Measurements from ENCODE around the gene CACNA1C. TPM values are rescaled to one million over a fixed set of nuclear protein-coding genes. Genes with fewer than 3 reads are reported as not detected.

Gene CACNA1C
- total RNA-seq, 2 donors from 2014 or later = 99.2 to 127 TPM

DNA sequence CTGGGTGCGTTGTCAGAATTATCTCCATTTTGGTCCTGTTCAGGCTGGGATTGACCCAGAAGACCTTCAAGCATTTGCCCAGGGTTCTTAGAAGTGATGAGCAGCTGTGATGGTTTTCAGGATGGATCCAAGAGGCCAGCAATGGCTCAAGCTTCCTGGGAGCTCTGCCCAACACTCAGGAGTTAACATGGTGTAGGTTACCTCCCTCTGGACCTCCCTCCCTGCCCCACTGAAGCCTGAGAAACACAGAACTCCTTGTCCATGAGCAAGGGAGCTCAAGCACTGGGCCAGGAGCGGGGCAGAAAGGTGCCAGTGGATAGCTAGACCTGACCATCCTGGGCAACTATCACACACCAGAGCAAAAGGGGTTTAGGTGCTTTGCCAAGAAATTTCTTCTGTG is 593.6 kb downstream of the CACNA1C start:
- DNase-seq = no peak
- intact Hi-C loops (cut with DNase I) = no loop called here
- ATAC-seq = no peak

DNA sequence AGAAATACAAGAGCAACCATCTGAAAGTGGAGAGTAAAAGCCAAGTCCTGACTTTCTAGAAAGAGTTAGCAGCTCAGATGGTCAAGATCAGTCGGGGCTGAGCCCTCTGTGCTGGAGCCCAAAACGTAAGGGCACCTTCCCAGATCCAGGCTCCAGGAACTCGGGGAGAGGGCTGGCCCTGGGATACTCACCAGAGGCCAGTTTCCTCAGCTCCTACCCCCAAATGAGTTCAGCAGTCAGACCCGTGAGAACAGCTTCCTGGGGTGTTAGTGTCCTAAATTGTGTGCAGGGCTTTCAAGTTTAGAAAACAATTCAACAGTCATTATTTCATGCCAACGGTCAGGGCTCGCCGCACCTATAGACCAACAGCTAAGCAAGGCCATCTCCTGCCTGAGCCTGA is 594.4 kb downstream of the CACNA1C start:
- DNase-seq (no peak), ATAC-seq (no peak)
- intact Hi-C loops (cut with DNase I) = no loop called here

DNA sequence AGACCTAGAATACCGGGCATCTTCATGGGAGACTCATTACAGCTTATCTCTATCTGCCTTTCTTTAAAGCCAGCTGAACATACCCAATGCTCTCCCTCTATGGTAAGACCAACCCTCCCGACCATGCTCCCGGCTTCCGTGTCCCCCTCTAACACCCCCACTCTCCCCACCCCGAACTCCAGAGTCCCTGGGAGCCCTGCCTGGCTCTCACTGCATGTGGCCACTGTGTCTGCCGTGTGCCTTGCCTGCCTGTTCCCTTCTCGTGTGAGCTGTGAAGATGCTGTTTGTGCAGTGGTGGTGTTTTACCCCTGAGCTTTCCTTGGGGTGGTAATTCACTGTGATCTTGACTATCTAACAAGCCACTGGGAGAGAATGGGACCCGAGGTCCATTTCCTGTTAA is 595.6 kb downstream of the CACNA1C start:
- no peak for DNase-seq
- no peak for ATAC-seq
- intact Hi-C loops (cut with DNase I) = no loop called here

DNA sequence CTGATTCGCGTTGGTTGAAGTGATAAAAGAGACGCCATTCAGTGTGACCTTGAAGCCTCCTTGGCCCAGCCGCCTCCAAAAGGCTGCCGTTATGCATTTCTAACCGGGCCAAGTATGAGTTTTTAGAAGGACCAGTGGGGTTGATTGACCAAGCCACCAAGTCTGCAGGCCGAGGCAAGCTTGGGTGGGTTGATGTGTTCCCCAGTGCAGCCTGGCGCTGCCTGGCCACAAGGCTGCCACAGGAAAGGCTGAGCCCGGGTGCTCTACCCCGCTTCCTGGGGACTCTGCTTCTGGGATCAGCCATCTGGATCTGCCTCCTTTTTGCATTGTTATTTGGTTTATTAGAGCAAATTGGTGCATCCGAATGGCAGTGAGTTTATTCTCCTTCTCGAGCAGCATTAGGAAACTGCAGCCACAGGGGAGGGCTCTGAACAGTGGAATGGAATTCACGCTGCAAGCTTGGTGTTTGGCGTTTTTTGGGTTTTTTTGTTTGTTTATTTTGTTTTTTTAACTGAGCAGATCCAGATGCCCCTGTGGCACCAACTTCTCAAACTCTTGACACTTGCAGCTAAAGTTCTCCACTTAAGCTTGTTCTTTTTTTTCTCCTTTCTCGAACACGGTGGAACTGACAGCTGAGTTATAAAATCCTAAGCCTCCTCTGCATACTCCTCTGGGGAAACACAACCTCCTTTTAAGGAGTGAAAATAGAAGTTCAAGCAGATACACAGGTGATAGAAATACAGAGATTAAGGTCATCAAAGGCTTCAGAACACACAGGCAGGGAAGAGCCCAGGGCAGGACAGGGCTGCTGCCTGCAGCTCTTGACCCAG is 596.6 kb downstream of the CACNA1C start:
- no peak for ATAC-seq
- no peak for DNase-seq
- intact Hi-C loops (cut with DNase I) = no loop called here

DNA sequence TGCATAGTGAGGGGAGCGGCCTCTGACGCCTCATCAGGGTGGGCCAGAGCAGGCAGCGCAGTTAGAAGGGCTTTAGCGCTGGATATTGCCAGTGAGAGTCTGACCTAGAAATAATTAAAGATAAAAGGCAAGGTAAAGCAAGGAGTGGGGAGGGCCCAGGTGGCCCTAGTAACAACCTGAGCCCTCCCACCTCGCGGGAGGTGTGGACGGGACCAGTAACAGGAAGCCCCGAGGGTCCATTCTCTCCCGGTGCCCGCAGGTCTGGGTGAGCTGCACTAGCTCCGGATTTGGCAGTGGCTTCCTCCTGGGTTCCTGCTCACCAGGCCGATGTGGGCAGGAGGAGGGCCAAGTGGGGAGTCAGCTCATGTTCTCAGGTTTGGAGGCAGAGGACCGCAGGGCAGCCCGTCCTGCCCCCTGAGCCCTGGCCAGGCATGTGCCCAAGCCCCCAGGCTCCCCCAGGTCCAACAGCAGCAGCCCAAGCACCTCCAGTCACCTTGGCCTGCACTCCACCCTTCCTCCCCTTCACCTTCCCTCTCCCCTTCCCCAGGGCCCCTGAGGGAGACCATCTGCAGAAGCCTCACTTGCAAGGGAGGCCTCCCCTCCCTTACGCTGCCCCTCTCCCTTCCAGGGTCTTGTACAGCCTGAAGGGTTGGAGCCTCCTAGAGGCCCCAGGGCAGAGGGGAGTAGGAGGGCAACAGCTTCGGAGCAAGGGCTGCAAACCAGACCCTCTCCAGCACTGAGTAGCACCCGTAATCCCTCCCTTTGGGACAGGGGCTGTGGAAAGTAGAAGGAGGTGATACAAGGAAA is 597.7 kb downstream of the CACNA1C start:
- intact Hi-C loops (cut with DNase I) = no loop called here
- no peak for DNase-seq
- no peak for ATAC-seq

DNA sequence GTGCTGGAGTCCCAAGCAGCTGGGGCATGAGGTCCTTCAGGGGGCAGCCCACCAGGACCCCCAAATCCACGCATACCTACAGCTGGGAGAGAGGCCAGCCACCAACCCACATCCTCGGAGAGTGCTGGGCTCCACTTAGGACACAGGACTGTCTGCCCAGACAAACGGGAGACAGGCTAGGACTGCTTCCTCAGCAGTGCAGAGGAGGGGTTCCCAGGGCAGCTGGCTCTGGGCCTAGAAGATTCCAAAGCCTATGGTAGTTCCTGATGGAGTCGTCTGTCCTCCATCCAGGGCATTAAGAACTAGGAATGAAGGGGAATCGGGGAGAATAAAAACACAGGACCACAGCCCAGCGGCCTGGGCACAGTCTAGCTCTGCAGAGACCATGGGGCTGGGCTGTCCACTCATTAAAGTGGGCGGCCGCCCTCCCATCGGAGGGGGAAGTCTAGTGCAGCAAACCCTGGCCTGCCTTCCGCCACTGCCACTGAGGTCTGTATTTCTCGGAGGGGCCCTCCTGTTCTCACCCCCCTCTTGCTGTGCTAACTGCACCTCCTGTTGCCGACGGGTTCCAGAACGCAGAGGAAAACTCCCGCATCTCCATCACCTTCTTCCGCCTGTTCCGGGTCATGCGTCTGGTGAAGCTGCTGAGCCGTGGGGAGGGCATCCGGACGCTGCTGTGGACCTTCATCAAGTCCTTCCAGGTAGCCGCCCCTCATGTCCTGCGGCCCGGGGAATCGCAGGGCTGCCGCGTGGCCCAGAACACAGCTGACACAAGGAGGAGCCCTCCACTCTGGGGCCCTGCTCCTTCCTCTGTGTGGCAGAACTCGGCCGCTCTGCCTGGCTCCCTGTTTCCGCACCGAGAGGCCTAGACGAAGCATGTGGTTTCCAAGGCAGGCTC is 598.5 kb downstream of the CACNA1C start:
- intact Hi-C loops (cut with DNase I) = no loop called here
- no peak for DNase-seq
- ATAC-seq = no peak

DNA sequence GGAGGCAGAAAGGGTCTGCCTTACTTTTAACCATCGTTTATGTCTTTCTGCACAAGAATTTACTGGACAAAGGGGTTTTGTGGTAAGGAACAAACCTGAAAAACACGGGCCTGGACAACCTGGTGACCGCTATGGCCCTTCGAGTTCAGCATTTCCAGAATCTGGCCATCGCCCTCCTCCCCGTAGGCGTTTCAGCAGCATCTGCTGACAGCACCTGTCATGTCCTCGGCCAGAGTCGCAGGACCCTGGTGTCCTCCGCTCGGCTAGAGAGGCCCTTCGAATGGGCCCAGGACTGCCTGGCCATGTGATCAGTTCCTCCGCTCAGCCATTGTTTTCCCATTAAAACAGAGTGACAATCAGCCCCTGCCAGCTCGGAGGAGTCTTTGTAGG is 599.2 kb downstream of the CACNA1C start:
- DNase-seq = no peak
- no peak for ATAC-seq
- intact Hi-C loops (cut with DNase I) = no loop called here

DNA sequence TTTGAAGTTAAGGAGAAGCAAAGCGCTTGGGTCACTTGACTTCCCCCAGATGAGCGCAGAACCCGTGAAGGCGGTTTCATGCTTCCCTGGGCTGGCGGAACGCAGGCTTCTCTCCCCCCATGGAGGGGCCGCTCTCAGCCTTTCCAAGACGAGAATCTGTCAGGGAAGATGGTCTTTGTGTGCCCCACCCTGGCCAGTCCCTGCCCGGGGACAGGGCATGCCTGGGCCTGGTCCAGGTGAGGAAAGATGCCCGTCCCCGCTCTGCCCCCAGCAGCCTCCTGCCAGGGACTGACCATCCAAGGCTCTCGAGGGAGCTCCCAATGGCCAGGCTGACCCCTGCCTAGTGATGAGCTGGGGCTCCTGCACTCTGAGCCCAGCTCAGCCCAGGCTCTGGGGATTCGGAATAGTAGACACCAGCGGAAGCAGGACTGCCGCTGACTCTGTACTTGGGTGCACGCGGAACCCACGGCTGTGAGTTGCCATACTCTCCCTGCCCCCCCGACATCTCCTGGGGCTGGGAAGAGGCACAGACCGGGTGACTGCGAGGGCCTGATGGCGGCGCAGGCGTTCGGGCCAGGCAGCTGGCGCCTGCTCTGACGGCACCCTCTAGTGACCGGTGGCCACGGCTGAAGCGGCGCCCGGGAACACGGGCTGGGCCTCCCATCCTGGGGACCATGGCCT is 599.8 kb downstream of the CACNA1C start:
- intact Hi-C loops (cut with DNase I) = no loop called here
- ATAC-seq (no peak), DNase-seq (no peak)

DNA sequence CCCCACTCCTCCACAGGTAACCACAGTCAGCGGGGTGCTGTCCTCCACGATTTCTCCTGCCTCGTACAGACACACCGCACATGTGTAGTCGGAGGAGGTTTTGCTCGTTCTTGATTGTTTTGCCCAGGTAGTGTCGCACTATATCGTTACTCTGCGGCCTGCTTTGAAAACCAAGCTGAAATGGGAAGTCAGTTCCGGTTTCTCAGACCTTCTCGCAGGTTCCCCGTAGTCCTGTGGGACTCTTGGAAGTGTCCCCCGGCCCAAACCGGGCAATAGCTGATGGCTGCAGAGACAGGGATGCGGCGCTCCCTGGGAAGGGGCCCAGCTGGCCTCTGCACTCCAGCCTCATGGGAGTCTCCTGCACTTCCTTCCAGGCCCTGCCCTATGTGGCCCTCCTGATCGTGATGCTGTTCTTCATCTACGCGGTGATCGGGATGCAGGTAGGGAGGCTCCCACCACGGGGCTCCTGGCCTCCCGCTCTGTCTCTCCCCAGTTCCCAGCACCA is 600.7 kb downstream of the CACNA1C start:
- DNase-seq = no peak
- no peak for ATAC-seq
- intact Hi-C loops (cut with DNase I) = no loop called here

- no peak for DNase-seq
- ATAC-seq = no peak
- intact Hi-C loops (cut with DNase I) = no loop called here
These were observed 601.5 kb downstream of the CACNA1C start for GRCh38 chr12:2654311-2654710.

GRCh38 chr12:2654741-2655140 is 602.0 kb downstream of the CACNA1C start:
- DNase-seq (no peak), ATAC-seq (no peak)
- intact Hi-C loops (cut with DNase I) = no loop called here

DNA sequence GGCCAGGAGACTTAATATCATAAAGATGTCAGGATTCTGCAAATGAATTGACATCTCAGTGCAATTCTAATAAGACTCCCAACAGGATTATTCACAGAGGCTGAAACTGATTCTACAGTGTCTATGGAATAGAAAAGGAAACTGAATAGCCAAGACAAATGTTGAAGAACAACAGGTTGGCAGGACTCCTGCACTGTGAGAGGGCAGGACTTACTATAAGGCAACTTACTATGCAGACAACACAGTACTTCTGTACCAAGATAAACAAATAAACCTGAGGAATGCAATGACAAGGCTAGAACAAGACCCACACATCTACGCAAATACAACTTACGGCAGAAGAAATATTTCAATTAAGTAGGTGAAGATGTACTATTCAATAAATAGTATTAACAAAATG is 609.7 kb downstream of the CACNA1C start:
- ATAC-seq (no peak), DNase-seq (no peak)
- intact Hi-C loops (cut with DNase I) = no loop called here

DNA sequence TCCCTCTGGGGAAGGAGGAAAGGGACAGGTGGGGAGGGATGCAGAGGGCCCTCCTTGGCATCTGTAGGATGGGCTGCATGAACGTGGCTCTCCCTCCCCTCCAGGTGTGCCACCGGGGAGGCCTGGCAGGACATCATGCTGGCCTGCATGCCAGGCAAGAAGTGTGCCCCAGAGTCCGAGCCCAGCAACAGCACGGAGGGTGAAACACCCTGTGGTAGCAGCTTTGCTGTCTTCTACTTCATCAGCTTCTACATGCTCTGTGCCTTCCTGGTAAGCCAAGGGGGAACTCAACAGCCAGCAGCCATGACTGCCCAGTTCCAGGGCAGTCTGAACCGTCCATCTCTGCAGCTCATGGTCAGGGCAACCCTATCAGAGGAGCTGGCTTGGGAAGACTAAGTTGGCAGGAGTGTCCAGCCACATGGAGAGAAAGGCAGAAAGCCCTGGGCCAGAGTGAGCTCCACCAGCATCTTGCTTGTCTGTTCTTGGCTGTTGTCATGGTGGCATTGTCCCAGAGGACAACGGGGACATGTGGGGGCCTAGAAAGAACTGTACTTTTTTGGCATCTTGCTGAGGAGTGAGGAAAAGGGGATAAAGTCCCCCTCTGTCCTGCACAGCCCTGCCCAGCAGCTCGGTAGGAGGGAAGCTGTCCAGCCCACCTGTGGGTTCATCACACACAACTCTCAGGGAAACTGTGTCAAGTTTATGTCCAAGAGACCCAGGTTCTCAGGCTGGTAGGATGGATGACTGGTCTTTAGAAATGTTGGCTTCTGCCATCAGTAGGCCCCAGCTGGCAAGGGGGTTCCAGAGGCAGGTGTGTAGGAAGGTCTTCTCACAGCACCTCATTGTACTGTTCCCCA is 612.2 kb downstream of the CACNA1C start:
- DNase-seq (no peak), ATAC-seq (no peak)
- intact Hi-C loops (cut with DNase I) = no loop called here

GRCh38 chr12:2666411-2666810 is 613.6 kb downstream of the CACNA1C start:
- intact Hi-C loops (cut with DNase I) = no loop called here
- ATAC-seq (no peak), DNase-seq (no peak)

DNA sequence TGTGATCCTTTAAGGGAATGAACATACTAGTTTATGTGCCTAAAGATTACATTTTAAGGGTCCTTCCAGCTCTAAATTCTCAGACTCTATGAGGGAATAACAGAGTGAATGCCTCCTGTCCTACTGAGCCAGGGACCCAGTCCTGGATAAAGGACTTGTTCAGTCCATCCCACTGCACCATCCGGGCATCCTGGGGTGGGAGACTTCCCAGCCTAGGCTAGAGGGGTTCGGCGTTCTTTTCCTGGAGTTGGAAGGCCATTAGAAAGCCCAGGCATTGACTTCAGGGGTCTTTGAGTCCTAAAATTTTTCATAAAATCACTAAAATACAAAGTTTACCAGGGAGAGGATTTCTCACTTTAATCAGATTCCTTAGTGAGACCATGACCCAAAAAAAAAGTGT is 614.1 kb downstream of the CACNA1C start:
- DNase-seq (no peak), ATAC-seq (no peak)
- intact Hi-C loops (cut with DNase I) = no loop called here

GRCh38 chr12:2667716-2668440 is 615.1 kb downstream of the CACNA1C start:
- no peak for ATAC-seq
- intact Hi-C loops (cut with DNase I) = no loop called here

GRCh38 chr12:2668816-2669215 is 616.0 kb downstream of the CACNA1C start:
- no peak for DNase-seq
- ATAC-seq = no peak
- intact Hi-C loops (cut with DNase I) = no loop called here

More at GRCh38 chr12:2667716-2668440, 615.1 kb downstream of the CACNA1C start:
- DNase-seq = no peak

Measured in left cardiac atrium (tissue), 4 donors.